T-helper 17 cell (primary cell): ENCODE data around the gene SUPT3H. TPM values are rescaled to one million over a fixed set of nuclear protein-coding genes. Genes with fewer than 3 reads are reported as not detected.
A peak's percentile ranks its signal among the peaks of the same experiment; 100 is the strongest.
"Not testable (repeated sequence)": the region's sequence is repeated elsewhere in the genome, so short reads cannot be mapped to it uniquely, and the experiment has no call there.

Experiments
- ATAC-seq: fragments of 150-1000 bp; cut with Tn5 transposase; 2 replicates; pipeline ENCODE4 v1.10.0; 2021; ENCODE audit warnings: mild to moderate bottlenecking, moderate library complexity
- DNase-seq, 3 donors: peaks; one replicate each; pipeline versions ENCODE4 v3.0.0 to v3.0.0-alpha.2; 2020 to 2021
- H3K9me3 ChIP-seq: one replicate; pipeline ENCODE4 v1.7.0; 2013; ENCODE audit warnings: low read length, mild to moderate bottlenecking; ENCODE audit not compliant: control insufficient read depth, poor library complexity, severe bottlenecking
- H3K27ac Mint-ChIP-seq: one replicate; pipeline ENCODE4 v1.8.0; 2022; ENCODE audit warnings: mild to moderate bottlenecking, moderate library complexity, mixed read lengths
- H3K27me3 Mint-ChIP-seq: one replicate; pipeline ENCODE4 v1.8.0; 2022; ENCODE audit warnings: mixed read lengths
- H3K36me3 Mint-ChIP-seq: one replicate; pipeline ENCODE4 v1.8.0; 2022; ENCODE audit warnings: low read depth, mixed read lengths
- H3K4me1 Mint-ChIP-seq: one replicate; pipeline ENCODE4 v1.8.0; 2022; ENCODE audit warnings: mild to moderate bottlenecking, mixed read lengths
- H3K4me3 Mint-ChIP-seq: one replicate; pipeline ENCODE4 v1.8.0; 2022; ENCODE audit warnings: mild to moderate bottlenecking, moderate library complexity, mixed read lengths
- total RNA-seq, 4 donors: library from RNA in 2 of 4; stranded (reverse) in 2 of 4; gene quantifications; one replicate each; pipeline ENCODE4 v1.2.3 and lab custom pipeline; 2022 to 2026

The SUPT3H gene
- total RNA-seq, 2 donors from 2014 or later = 10.8 to 17.6 TPM

DNA sequence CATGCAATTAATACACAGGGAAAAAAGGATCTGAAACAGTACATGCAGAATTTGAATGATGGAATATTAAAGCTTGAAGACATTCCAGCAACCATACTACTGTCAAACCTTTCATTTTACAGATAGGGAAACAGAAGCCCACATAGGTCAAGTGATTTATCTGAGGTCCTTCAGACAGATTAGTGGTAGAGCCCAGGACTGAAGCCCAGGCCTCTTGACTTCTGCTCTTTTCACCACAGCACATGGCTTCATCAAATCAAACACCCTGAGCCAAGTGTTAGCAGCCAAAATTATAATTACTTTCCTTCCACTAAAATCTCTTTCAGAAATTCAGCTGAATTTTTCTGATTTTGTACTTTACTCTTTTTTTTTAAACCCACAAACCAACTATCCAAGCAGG lies 485.2 kb downstream of the SUPT3H start:
- no peak for DNase-seq
- Mint-ChIP-seq H3K36me3 (no peaks in the 10 kb centered on the region), H3K4me1 (peaks cover under 1% of the 10 kb centered on the region), H3K4me3 (no peak overlapping the region), H3K27ac (no peak overlapping the region), H3K27me3 (no peaks in the 10 kb centered on the region)
- no peaks in the 10 kb centered on the region for H3K9me3 ChIP-seq
- no peak for ATAC-seq

- not testable (repeated sequence) for H3K4me3 Mint-ChIP-seq, H3K4me1 Mint-ChIP-seq, ATAC-seq, H3K36me3 Mint-ChIP-seq, DNase-seq, H3K27ac Mint-ChIP-seq, H3K27me3 Mint-ChIP-seq, H3K9me3 ChIP-seq
Observed at GRCh38 chr6:44879071-44879470, 498.7 kb downstream of the SUPT3H start.

- not testable (repeated sequence) for DNase-seq, H3K4me3 Mint-ChIP-seq, H3K27me3 Mint-ChIP-seq, H3K9me3 ChIP-seq, H3K27ac Mint-ChIP-seq, ATAC-seq, H3K36me3 Mint-ChIP-seq, H3K4me1 Mint-ChIP-seq
Observed at GRCh38 chr6:44876638-44877037, 501.1 kb downstream of the SUPT3H start.

DNA sequence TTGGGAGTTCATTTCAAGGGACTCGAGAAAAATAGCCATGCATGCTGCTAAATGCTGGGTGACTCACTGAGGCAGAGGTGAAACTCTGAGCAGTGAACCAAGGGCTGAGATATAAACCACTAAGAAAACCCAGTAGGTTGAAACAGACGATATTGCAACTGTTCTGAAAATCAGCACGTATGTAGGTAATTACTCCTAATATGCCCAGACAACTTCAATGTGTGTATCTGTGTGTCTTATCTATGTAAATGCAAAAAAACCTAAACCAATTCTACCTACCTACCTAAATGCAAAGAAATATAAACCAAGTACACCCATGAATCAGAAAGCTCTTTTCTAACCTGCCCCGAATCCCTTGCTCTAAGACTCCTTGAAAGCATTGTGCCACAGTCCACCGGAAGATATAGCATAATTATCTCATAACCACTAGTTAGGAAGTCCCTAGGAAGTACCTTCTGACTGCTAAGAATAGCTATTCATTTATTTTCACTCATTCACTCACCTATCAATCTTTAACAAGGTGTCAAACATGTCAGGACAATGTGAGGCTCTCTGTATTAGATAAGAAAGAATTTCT lies 508.3 kb downstream of the SUPT3H start:
- Mint-ChIP-seq H3K27me3 (no peaks in the 10 kb centered on the region), H3K4me3 (peak overlapping the region; percentile 58), H3K36me3 (peaks cover 2% of the 10 kb centered on the region), H3K27ac (peak overlapping the region; percentile 76), H3K4me1 (peaks cover 18% of the 10 kb centered on the region)
- DNase-seq (no peak), ATAC-seq (no peak)
- peaks cover 3% of the 10 kb centered on the region for H3K9me3 ChIP-seq

DNA sequence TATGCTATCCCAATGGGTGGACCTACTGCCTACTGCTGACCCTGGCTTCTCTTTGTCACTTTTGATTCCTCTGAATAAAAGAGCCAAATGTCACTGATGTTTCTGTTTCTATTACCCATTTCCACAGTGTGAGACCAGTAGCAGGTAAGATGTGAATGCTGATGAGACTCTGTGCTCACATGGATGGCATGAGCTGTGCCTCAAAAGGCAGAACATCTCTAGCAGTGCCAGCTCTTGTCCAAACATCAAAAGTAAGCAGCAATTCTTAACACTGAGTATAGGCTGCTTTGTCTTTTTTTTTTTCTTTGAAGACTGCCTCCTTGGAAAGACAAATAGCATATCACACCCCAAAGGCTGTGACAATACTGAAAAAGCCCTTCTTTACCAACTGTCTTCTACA lies 508.8 kb downstream of the SUPT3H start:
- Mint-ChIP-seq H3K36me3 (peaks cover 2% of the 10 kb centered on the region), H3K27ac (peak overlapping the region; percentile 76), H3K27me3 (no peaks in the 10 kb centered on the region), H3K4me1 (peaks cover 18% of the 10 kb centered on the region), H3K4me3 (no peak overlapping the region)
- no peak for ATAC-seq
- H3K9me3 ChIP-seq = peaks cover 3% of the 10 kb centered on the region
- DNase-seq = no peak

- peaks cover 3% of the 10 kb centered on the region for H3K9me3 ChIP-seq
- Mint-ChIP-seq H3K27me3 (no peaks in the 10 kb centered on the region), H3K4me3 (no peak overlapping the region), H3K36me3 (peaks cover 4% of the 10 kb centered on the region), H3K27ac (peak overlapping the region; percentile 76), H3K4me1 (peaks cover 18% of the 10 kb centered on the region)
- DNase-seq (no peak), ATAC-seq (no peak)
Observed at GRCh38 chr6:44868335-44868668, 509.4 kb downstream of the SUPT3H start.

DNA sequence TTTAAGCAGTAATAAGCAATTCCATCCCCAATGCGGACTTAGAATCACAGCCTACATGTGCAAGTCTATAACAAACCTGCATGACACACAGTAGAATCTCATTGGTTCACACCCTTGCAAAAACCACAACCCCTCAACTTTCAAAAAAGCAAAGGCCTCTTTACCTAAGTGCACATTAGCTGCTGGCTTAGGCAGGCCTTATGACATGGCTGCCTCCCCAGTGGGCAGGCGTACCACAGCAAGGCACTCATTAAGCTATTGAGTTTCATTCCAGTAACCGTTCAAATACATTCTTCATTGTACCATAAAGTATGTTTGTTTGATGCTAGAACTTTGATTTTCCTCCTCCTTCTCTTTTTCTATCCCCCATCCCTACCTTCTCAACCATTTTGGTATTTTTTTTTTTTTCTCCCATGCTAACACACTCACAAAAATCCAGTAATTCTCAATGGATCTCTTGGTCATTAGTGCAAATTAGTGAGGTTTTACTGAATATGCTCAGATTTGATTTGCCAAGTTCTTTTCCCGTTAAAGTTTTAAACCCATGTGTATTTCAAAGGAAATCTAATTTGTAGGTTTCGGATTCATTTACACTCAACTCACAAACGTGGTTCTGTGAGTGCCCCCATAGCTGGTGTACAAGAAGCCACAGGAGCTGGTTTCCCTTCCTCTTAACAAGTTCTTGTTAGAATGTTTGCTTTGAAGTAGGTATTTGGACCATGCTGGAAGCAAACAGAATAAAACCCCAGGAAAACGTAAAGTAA lies 510.0 kb downstream of the SUPT3H start:
- H3K27me3 Mint-ChIP-seq = no peaks in the 10 kb centered on the region
- peaks cover 18% of the 10 kb centered on the region for H3K4me1 Mint-ChIP-seq
- H3K9me3 ChIP-seq = peaks cover 3% of the 10 kb centered on the region
- peaks cover 7% of the 10 kb centered on the region for H3K36me3 Mint-ChIP-seq
- DNase-seq = no peak
- no peak overlapping the region for H3K4me3 Mint-ChIP-seq
- no peak for ATAC-seq
- H3K27ac Mint-ChIP-seq = no peak overlapping the region

GRCh38 chr6:44865184-44865583 lies 512.5 kb downstream of the SUPT3H start:
- not testable (repeated sequence) for DNase-seq, H3K36me3 Mint-ChIP-seq, H3K27me3 Mint-ChIP-seq, H3K4me3 Mint-ChIP-seq, ATAC-seq, H3K9me3 ChIP-seq, H3K27ac Mint-ChIP-seq
- H3K4me1 Mint-ChIP-seq = peaks cover 24% of the 10 kb centered on the region

GRCh38 chr6:44859901-44860410 lies 517.8 kb downstream of the SUPT3H start:
- peak overlapping the region; percentile 67 for H3K27ac Mint-ChIP-seq
- peaks cover 5% of the 10 kb centered on the region for H3K36me3 Mint-ChIP-seq
- H3K27me3 Mint-ChIP-seq = no peaks in the 10 kb centered on the region
- ATAC-seq (no peak), DNase-seq (no peak)
- no peaks in the 10 kb centered on the region for H3K9me3 ChIP-seq
- H3K4me1 Mint-ChIP-seq = peaks cover 29% of the 10 kb centered on the region
- H3K4me3 Mint-ChIP-seq = no peak overlapping the region

DNA sequence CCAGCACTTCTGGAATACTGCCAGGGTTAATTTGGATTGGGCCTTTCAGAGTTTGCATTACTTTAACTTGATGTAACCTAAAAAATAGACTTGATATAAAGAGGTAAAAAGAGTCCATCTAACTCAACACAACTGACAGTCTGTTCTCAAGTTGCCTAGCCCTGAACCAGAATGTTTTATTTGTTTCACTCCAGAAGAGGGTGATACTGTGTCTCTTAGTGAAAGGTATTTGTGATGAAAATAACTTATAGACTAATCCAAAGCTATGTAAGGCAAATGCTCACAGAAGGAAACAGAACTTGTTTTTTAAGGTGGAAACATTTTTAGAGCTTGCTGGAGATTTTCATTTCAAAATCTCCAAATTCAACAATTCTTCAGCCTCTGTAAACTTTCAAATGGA lies 518.7 kb downstream of the SUPT3H start:
- H3K4me1 Mint-ChIP-seq = peaks cover 32% of the 10 kb centered on the region
- DNase-seq = no peak
- H3K9me3 ChIP-seq = no peaks in the 10 kb centered on the region
- H3K27ac Mint-ChIP-seq = peak overlapping the region; percentile 67
- no peak overlapping the region for H3K4me3 Mint-ChIP-seq
- ATAC-seq = peak; percentile 63
- peaks cover 5% of the 10 kb centered on the region for H3K36me3 Mint-ChIP-seq
- no peaks in the 10 kb centered on the region for H3K27me3 Mint-ChIP-seq

- Mint-ChIP-seq H3K27ac (no peak overlapping the region), H3K4me1 (peaks cover 30% of the 10 kb centered on the region), H3K36me3 (no peaks in the 10 kb centered on the region), H3K27me3 (no peaks in the 10 kb centered on the region), H3K4me3 (no peak overlapping the region)
- ATAC-seq (no peak), DNase-seq (no peak)
- no peaks in the 10 kb centered on the region for H3K9me3 ChIP-seq
Observed at GRCh38 chr6:44856479-44856878, 521.3 kb downstream of the SUPT3H start.

- Mint-ChIP-seq H3K27me3 (no peaks in the 10 kb centered on the region), H3K27ac (no peak overlapping the region), H3K4me1 (peaks cover 30% of the 10 kb centered on the region), H3K4me3 (no peak overlapping the region), H3K36me3 (no peaks in the 10 kb centered on the region)
- DNase-seq = no peak
- no peak for ATAC-seq
- H3K9me3 ChIP-seq = no peaks in the 10 kb centered on the region
Observed at GRCh38 chr6:44855562-44856411, 521.9 kb downstream of the SUPT3H start.

GRCh38 chr6:44854712-44855443 lies 522.9 kb downstream of the SUPT3H start:
- ATAC-seq = no peak
- H3K27me3 Mint-ChIP-seq = no peaks in the 10 kb centered on the region
- DNase-seq = no peak
- no peaks in the 10 kb centered on the region for H3K9me3 ChIP-seq
- peak overlapping the region; percentile 53 for H3K27ac Mint-ChIP-seq
- H3K36me3 Mint-ChIP-seq = no peaks in the 10 kb centered on the region
- no peak overlapping the region for H3K4me3 Mint-ChIP-seq
- peaks cover 24% of the 10 kb centered on the region for H3K4me1 Mint-ChIP-seq
